ENCODE results near the gene DCLRE1B.

GRCh38 chr1:113930499-113931161, 25.5 kb downstream of the DCLRE1B start:
- TF ChIP-seq CTCF (IDR thresholded peaks at IDR 0.05) (no peak), POLR2A (IDR thresholded peaks at IDR 0.05) (no peak)

Data from Peyer's patch (tissue), 4 donors.